Activated CD8-positive, alpha-beta T cell treated with anti-CD3 and anti-CD28 coated beads for 36 hours (primary cell): ENCODE data around the gene C9orf153. TPM values are rescaled to one million over a fixed set of nuclear protein-coding genes. Genes with fewer than 3 reads are reported as not detected.
A peak's percentile ranks its signal among the peaks of the same experiment; 100 is the strongest.

ENCODE experiments used
- ATAC-seq: fragments of 200-7000 bp; cut with Tn5 transposase; one replicate; pipeline ENCODE4 v1.10.0; 2021; ENCODE audit warnings: mild to moderate bottlenecking, moderate library complexity
- CTCF ChIA-PET: fragments of 350-600 bp; sonication (Branson Sonifier 250); formaldehyde crosslinking; loops from one replicate; lab custom pipeline; 2021; ENCODE audit warnings: antibody characterized with exemption; lab: Charles Lee
- POLR2A ChIA-PET: fragments of 350-600 bp; sonication (Branson Sonifier 250); formaldehyde crosslinking; loops from one replicate; lab custom pipeline; 2021; ENCODE audit warnings: antibody characterized with exemption; lab: Charles Lee
- DNase-seq: peaks from one replicate; pipeline ENCODE4 v3.0.0-alpha.2; 2020
- H3K27ac Mint-ChIP-seq: one replicate; pipeline ENCODE4 v1.8.0; 2021; ENCODE audit warnings: mild to moderate bottlenecking, mixed read lengths
- H3K27me3 Mint-ChIP-seq: one replicate; pipeline ENCODE4 v1.8.0; 2021; ENCODE audit warnings: mixed read lengths
- H3K36me3 Mint-ChIP-seq: one replicate; pipeline ENCODE4 v1.8.0; 2021; ENCODE audit warnings: low read depth, mixed read lengths
- H3K4me1 Mint-ChIP-seq: one replicate; pipeline ENCODE4 v1.8.0; 2021; ENCODE audit warnings: low read depth, mixed read lengths
- H3K4me3 Mint-ChIP-seq: one replicate; pipeline ENCODE4 v1.8.0; 2021; ENCODE audit warnings: mild to moderate bottlenecking, moderate library complexity, mixed read lengths
- H3K9me3 Mint-ChIP-seq: one replicate; pipeline ENCODE4 v1.8.0; 2021; ENCODE audit warnings: mixed read lengths
- CTCF ChIP-seq: fragments of 200-600 bp; IDR thresholded peaks from one replicate; pipeline ENCODE4 v1.8.0; 2022; ENCODE audit warnings: antibody characterized with exemption, mild to moderate bottlenecking
- intact Hi-C: fragments of 100-400 bp; cut with micrococcal nuclease; formaldehyde crosslinking; loops from one replicate; pipeline ENCODE4 v1.10.0; 2022
- total RNA-seq, 2 experiments: library from RNA; stranded (reverse); gene quantifications; one replicate each; pipeline ENCODE4 v1.2.3, GENCODE V29; 2021

Gene C9orf153
- total RNA-seq, 2 experiments from 2014 or later, result 0.16 to 0.40 TPM

DNA sequence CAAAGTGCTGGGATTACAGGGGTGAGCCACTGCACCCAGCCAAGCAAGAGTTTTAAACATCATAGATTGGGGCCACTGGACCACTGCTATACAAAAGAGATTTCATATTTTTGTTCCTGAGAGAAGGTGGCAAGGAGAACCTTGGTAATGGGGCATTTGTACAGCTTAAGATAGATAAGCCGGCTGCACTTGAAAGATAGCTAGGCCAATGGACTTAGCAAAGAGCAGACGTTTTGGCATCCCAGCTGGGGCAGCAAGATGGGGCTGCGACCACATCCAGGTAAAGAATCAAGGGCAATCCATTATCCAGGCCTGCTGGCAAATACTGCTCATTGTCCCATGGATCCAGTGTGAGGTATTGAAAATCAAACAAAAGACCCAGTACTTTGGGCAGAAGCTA lies 26.8 kb upstream of the C9orf153 start:
- Mint-ChIP-seq H3K9me3 (no peaks in the 10 kb centered on the region), H3K4me3 (no peak overlapping the region), H3K36me3 (peaks cover 6% of the 10 kb centered on the region), H3K4me1 (peaks cover 34% of the 10 kb centered on the region), H3K27me3 (no peaks in the 10 kb centered on the region), H3K27ac (peak overlapping the region; percentile 66)
- ATAC-seq, result no peak
- CTCF ChIA-PET, result interaction anchor here (0.8 to 1.5 kb wide), 2 partner anchors 15 to 35 kb away, joined by 3 to 4 read pairs; no protein-coding TSS in a partner anchor
- intact Hi-C loops, result no loop called here
- POLR2A ChIA-PET, result interaction anchor here (0.7 kb wide), 1 partner anchor 44 kb away, joined by 4 read pairs; no protein-coding TSS in a partner anchor
- no peak for TF ChIP-seq CTCF
- DNase-seq, result no peak

- ChIA-PET POLR2A (no interaction called here), CTCF (no interaction called here)
- TF ChIP-seq CTCF, result no peak
- ATAC-seq, result no peak
- Mint-ChIP-seq H3K9me3 (no peaks in the 10 kb centered on the region), H3K27me3 (no peaks in the 10 kb centered on the region), H3K36me3 (peaks cover 10% of the 10 kb centered on the region), H3K27ac (peak overlapping the region; percentile 55), H3K4me1 (peaks cover 39% of the 10 kb centered on the region), H3K4me3 (no peak overlapping the region)
- intact Hi-C loops, result no loop called here
- no peak for DNase-seq
Observed at GRCh38 chr9:86285261-86285660, 25.8 kb upstream of the C9orf153 start.

- peaks cover 22% of the 10 kb centered on the region for H3K36me3 Mint-ChIP-seq
- DNase-seq (no peak), ATAC-seq (peak; percentile 46)
- peak overlapping the region; percentile 96 for H3K27ac Mint-ChIP-seq
- POLR2A ChIA-PET, result interaction anchor here (0.6 to 1.5 kb wide), 8 partner anchors 20 to 542 kb away, joined by 3 to 7 read pairs (median 4); no protein-coding TSS in a partner anchor
- H3K4me3 Mint-ChIP-seq, result peak overlapping the region; percentile 82
- no peaks in the 10 kb centered on the region for H3K9me3 Mint-ChIP-seq
- no peak for TF ChIP-seq CTCF
- CTCF ChIA-PET, result no interaction called here
- peaks cover 54% of the 10 kb centered on the region for H3K4me1 Mint-ChIP-seq
- intact Hi-C loops, result loop anchor here (2.0 kb wide), 1 partner anchor 70 kb away; no protein-coding TSS in a partner anchor
- no peaks in the 10 kb centered on the region for H3K27me3 Mint-ChIP-seq
Observed at GRCh38 chr9:86282979-86283535, 23.6 kb upstream of the C9orf153 start.

GRCh38 chr9:86282077-86282978 lies 22.9 kb upstream of the C9orf153 start, which contains the start of gene ISCA1:
TSS of gene ISCA1 (minus strand) at chr9:86282538. CDS start at chr9:86282458, 80 bp downstream.
- peaks cover 58% of the 10 kb centered on the region for H3K4me1 Mint-ChIP-seq
- no peak for TF ChIP-seq CTCF
- no peaks in the 10 kb centered on the region for H3K27me3 Mint-ChIP-seq
- ChIA-PET CTCF (no interaction called here), POLR2A (interaction anchor here (0.6 to 1.5 kb wide), 11 partner anchors 16 to 542 kb away, joined by 3 to 7 read pairs (median 4); no protein-coding TSS in a partner anchor)
- intact Hi-C loops, result loop anchor here (2.0 kb wide), 1 partner anchor 70 kb away; no protein-coding TSS in a partner anchor
- ATAC-seq (peak; percentile 85), DNase-seq (peak; percentile 99)
- peaks cover 22% of the 10 kb centered on the region for H3K36me3 Mint-ChIP-seq
- H3K9me3 Mint-ChIP-seq, result no peaks in the 10 kb centered on the region
- H3K4me3 Mint-ChIP-seq, result peak within 1 kb of the TSS; percentile 82
- peak within 1 kb of the TSS; percentile 96 for H3K27ac Mint-ChIP-seq
